K562 (cell line): ENCODE measurements around the gene RAB2B. TPM values are rescaled to one million over a fixed set of nuclear protein-coding genes. Genes with fewer than 3 reads are reported as not detected.

ENCODE experiments used
- ATF6 ChIP-seq: sonication (generic); formaldehyde crosslinking; IDR thresholded peaks from 2 replicates; pipeline ENCODE4 v1.4.0; 2020; ENCODE audit warnings: mild to moderate bottlenecking, missing genetic modification reagents
- CC2D1A ChIP-seq: fragments of 450-650 bp; IDR thresholded peaks from 2 replicates; pipeline ENCODE4 v1.6.1; 2017; ENCODE audit warnings: mild to moderate bottlenecking
- CHD2 ChIP-seq: IDR thresholded peaks from 2 replicates; pipeline ENCODE4 v1.6.1; 2011; ENCODE audit warnings: low read depth, low read length
- ELF2 ChIP-seq: fragments of 250-450 bp; sonication (Bioruptor Pico); IDR thresholded peaks from 2 replicates; pipeline ENCODE4 v1.5.0; 2021; ENCODE audit warnings: mild to moderate bottlenecking
- GATAD2B ChIP-seq: fragments of 450-650 bp; IDR thresholded peaks from 2 replicates; pipeline ENCODE4 v1.6.1; 2017; ENCODE audit warnings: mild to moderate bottlenecking, borderline replicate concordance
- HMGXB4 ChIP-seq: sonication (generic); formaldehyde crosslinking; IDR thresholded peaks from 2 replicates; pipeline ENCODE4 v1.8.1; 2023; ENCODE audit warnings: mild to moderate bottlenecking, missing genetic modification reagents
- POLR2AphosphoS2 ChIP-seq: IDR thresholded peaks from 2 replicates; pipeline ENCODE4 v1.6.1; 2012; ENCODE audit warnings: low read length, improper control_type of control experiment
- RFX1 ChIP-seq: fragments of 450-650 bp; IDR thresholded peaks from 2 replicates; pipeline ENCODE4 v1.6.1; 2016; ENCODE audit warnings: mild to moderate bottlenecking, moderate library complexity
- SAP30 ChIP-seq: fragments of 200-600 bp; sonication (generic); IDR thresholded peaks from 2 replicates; pipeline ENCODE4 v1.6.1; 2012; ENCODE audit warnings: borderline replicate concordance, low read depth, mild to moderate bottlenecking, moderate library complexity, low read length, control low read depth, inconsistent platforms; ENCODE audit not compliant: insufficient read depth, poor library complexity, severe bottlenecking
- TAF7 ChIP-seq: fragments of 450-650 bp; IDR thresholded peaks from 2 replicates; pipeline ENCODE4 v1.6.1; 2016; ENCODE audit warnings: missing genetic modification characterization, missing compliant biosample characterization
- TBP ChIP-seq: optimal IDR thresholded peaks from 2 replicates; pipeline ENCODE3; 2011; ENCODE audit warnings: low read depth, low read length, improper control_type of control experiment
- ZBTB40 ChIP-seq, 2 experiments: fragments of 450-650 bp in 1 of 2; sonication (generic) in 1 of 2; formaldehyde crosslinking in 1 of 2; IDR thresholded peaks; 2 replicates each; pipeline versions ENCODE4 v1.7.1 to v1.9.0; 2016 to 2022; ENCODE audit warnings: inconsistent platforms in 1 of 2, mild to moderate bottlenecking in 1 of 2, missing genetic modification reagents in 1 of 2
- polyA plus RNA-seq, 8 experiments: library from polyadenylated mRNA; depleted of rRNA in 4 of 8; stranded (reverse) in 5 of 8; unstranded in 3 of 8; fragments of >200 nt; fragmentation: Nextera tagmentation in 2 of 8; fragmentation: Illumina TruSeq in 1 of 8; extraction: Ambion mirVana in 2 of 8; extraction: Trizol in 1 of 8; gene quantifications; 2 replicates each; pipeline versions ENCODE4 v1.2.1 to v1.2.3, GENCODE V29; 2011 to 2014; ENCODE audit warnings: inconsistent platforms in 1 of 8, missing spikeins in 1 of 8
- total RNA-seq, 7 experiments: library from RNA; depleted of rRNA in 6 of 7; stranded (reverse); fragments of >200 nt in 6 of 7; fragmentation: Illumina TruSeq in 2 of 7; extraction: Trizol in 2 of 7; gene quantifications; 2 replicates each; pipeline versions ENCODE4 v1.2.1 to v1.2.3, GENCODE V29; 2011 to 2021; ENCODE audit warnings: low replicate concordance in 1 of 7

The RAB2B gene
- total and polyA plus RNA-seq, 9 of the 15 experiments (the other 6 are each of a cell fraction or from before 2014, with no cell fraction given), result 4.6 to 19.8 (median 9.8) TPM

GRCh38 chr14:21455912-21456667, 20.7 kb downstream of the RAB2B start, which contains the start of gene CHD8 (continued):
- TF ChIP-seq POLR2AphosphoS2 (no peak), ATF6 (CRISPR knock-in tag) (0 out of 2 replicates have a peak, but pooled peaks have one; percentile 10), ELF2 (CRISPR knock-in tag) (peak; percentile 79), CC2D1A (0 out of 2 replicates have a peak, but pooled peaks have one; percentile 48), ZBTB40 (IDR thresholded peaks at IDR 0.05) (peak; percentile 74), ZBTB40 (CRISPR knock-in tag; IDR thresholded peaks at IDR 0.05) (no peak), TAF7 (tag) (peak; percentile 63), RFX1 (peak; percentile 8; the same call in 1 of the 2 replicates), SAP30 (peak; percentile 65), GATAD2B (0 out of 2 replicates have a peak, but pooled peaks have one; percentile 60), HMGXB4 (0 out of 2 replicates have a peak, but pooled peaks have one; percentile 30), CHD2 (0 out of 2 replicates have a peak, but pooled peaks have one; percentile 36), TBP (peak; percentile 74)
